GM23338 (cell line): Measurements from ENCODE around the gene MYBPC2.

Source experiments
- CREB1 ChIP-seq: fragments of 250-450 bp; sonication (Bioruptor Pico); IDR thresholded peaks from 2 replicates; pipeline ENCODE4 v1.5.0; 2020; ENCODE audit warnings: low read depth, mild to moderate bottlenecking, moderate library complexity
- EZH2 ChIP-seq: fragments of 200-600 bp; sonication (generic); IDR thresholded peaks from one replicate; pipeline ENCODE4 v1.8.0; 2017; ENCODE audit warnings: antibody characterized with exemption, mild to moderate bottlenecking, low read depth; ENCODE audit not compliant: unreplicated experiment
- EZH2phosphoT487 ChIP-seq: fragments of 200-600 bp; sonication (generic); IDR thresholded peaks from one replicate; pipeline ENCODE4 v1.8.1; 2018; ENCODE audit warnings: antibody characterized with exemption; ENCODE audit not compliant: unreplicated experiment
- JUNB ChIP-seq: IDR thresholded peaks from one replicate; pipeline ENCODE4 v1.6.1; 2016; ENCODE audit warnings: antibody characterized with exemption; ENCODE audit not compliant: unreplicated experiment
- NANOG ChIP-seq: IDR thresholded peaks from 2 replicates; pipeline ENCODE4 v1.6.1; 2016; ENCODE audit warnings: antibody characterized with exemption, borderline replicate concordance
- POLR2AphosphoS5 ChIP-seq: IDR thresholded peaks from 2 replicates; pipeline ENCODE4 v1.6.1; 2016; ENCODE audit warnings: antibody characterized with exemption, low read depth
- TF ChIP-seq, protein P1 (sequence below), 2 experiments: fragments of 200-600 bp in 1 of 2; sonication (generic) in 1 of 2; conservative IDR thresholded peaks; 2 replicates each; pipeline versions ENCODE4 v1.5.1 to v1.6.1; 2016 to 2017; ENCODE audit warnings: antibody characterized with exemption in 2 of 2, low read depth in 2 of 2, mild to moderate bottlenecking in 2 of 2, moderate library complexity in 1 of 2
- TF ChIP-seq, protein P2 (sequence below): IDR thresholded peaks from one replicate; pipeline ENCODE4 v1.6.1; 2018; ENCODE audit warnings: antibody characterized with exemption; ENCODE audit not compliant: unreplicated experiment

DNA sequence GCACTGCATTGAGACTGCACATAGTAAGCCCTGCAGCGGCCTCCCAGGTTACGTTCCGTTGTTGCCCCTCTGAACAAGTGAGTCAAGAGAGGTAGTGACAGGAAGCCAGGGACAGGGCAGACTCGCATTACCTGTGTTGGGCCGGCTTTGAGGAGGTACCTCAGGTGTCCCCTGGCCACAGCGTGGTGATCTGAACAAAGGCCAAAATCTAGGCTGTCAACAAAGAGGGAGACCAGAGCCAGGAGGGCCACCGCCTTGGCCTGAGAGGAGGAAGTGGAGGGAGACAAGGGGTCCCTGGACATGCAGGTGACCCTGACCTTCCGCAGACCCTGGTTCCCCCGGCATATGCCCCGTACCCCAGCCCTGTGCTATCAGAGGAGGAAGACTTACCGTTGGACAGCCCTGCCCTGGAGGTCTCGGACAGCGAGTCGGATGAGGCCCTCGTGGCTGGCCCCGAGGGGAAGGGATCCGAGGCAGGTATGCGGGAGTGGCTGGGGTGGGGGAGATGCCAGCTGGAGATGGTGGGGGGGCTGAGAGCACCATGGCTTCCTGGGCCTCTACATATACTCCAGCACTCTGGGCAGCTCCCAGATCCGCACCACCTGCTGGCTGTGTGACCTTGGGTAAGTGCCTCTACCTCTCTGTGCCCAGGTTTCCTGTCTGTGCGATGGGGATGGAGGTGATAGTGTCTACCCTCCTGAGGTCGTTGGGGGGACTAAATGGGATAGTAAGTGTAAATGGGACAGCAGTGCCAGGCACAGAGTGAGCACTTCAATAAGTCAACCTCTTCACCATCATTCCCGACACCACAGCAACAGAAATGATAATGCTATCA is 9.2 kb upstream of the MYBPC2 start:
- TF ChIP-seq EZH2 (no peak), EZH2phosphoT487 (no peak), CREB1 (CRISPR knock-in tag) (no peak), POLR2AphosphoS5 (no peak), NANOG (no peak), JUNB (no peak)
- TF ChIP-seq, protein P1, sequence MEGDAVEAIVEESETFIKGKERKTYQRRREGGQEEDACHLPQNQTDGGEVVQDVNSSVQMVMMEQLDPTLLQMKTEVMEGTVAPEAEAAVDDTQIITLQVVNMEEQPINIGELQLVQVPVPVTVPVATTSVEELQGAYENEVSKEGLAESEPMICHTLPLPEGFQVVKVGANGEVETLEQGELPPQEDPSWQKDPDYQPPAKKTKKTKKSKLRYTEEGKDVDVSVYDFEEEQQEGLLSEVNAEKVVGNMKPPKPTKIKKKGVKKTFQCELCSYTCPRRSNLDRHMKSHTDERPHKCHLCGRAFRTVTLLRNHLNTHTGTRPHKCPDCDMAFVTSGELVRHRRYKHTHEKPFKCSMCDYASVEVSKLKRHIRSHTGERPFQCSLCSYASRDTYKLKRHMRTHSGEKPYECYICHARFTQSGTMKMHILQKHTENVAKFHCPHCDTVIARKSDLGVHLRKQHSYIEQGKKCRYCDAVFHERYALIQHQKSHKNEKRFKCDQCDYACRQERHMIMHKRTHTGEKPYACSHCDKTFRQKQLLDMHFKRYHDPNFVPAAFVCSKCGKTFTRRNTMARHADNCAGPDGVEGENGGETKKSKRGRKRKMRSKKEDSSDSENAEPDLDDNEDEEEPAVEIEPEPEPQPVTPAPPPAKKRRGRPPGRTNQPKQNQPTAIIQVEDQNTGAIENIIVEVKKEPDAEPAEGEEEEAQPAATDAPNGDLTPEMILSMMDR (conservative IDR thresholded peaks at IDR 0.05; ENCODE audit: low read depth in 2 of 2) = no peak
- TF ChIP-seq, protein P2, sequence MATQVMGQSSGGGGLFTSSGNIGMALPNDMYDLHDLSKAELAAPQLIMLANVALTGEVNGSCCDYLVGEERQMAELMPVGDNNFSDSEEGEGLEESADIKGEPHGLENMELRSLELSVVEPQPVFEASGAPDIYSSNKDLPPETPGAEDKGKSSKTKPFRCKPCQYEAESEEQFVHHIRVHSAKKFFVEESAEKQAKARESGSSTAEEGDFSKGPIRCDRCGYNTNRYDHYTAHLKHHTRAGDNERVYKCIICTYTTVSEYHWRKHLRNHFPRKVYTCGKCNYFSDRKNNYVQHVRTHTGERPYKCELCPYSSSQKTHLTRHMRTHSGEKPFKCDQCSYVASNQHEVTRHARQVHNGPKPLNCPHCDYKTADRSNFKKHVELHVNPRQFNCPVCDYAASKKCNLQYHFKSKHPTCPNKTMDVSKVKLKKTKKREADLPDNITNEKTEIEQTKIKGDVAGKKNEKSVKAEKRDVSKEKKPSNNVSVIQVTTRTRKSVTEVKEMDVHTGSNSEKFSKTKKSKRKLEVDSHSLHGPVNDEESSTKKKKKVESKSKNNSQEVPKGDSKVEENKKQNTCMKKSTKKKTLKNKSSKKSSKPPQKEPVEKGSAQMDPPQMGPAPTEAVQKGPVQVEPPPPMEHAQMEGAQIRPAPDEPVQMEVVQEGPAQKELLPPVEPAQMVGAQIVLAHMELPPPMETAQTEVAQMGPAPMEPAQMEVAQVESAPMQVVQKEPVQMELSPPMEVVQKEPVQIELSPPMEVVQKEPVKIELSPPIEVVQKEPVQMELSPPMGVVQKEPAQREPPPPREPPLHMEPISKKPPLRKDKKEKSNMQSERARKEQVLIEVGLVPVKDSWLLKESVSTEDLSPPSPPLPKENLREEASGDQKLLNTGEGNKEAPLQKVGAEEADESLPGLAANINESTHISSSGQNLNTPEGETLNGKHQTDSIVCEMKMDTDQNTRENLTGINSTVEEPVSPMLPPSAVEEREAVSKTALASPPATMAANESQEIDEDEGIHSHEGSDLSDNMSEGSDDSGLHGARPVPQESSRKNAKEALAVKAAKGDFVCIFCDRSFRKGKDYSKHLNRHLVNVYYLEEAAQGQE = no peak
